GM10248 (cell line): ENCODE data around the gene CSNK1D.

ENCODE experiments used
- CTCF ChIA-PET: fragments of 300-600 bp; sonication (Branson Sonifier 250); formaldehyde crosslinking; extraction: SDS; loops from one replicate; lab custom pipeline; 2021; ENCODE audit warnings: antibody characterized with exemption; lab: Yijun Ruan, JAX
- POLR2A ChIA-PET: fragments of 350-650 bp; sonication (Branson Sonifier 250); formaldehyde crosslinking; extraction: SDS; loops from one replicate; lab custom pipeline; 2020; ENCODE audit warnings: antibody characterized with exemption; lab: Yijun Ruan, JAX
- DNase-seq: peaks from one replicate; pipeline ENCODE4 v3.0.0; 2012; ENCODE audit errors: extremely low spot score
- TF ChIP-seq, protein P1 (sequence below): IDR thresholded peaks from 2 replicates; pipeline ENCODE4 v1.5.1; 2012; ENCODE audit warnings: mild to moderate bottlenecking, low read depth; ENCODE audit errors: extremely low read depth, missing control alignments, control extremely low read depth

The CSNK1D gene

DNA sequence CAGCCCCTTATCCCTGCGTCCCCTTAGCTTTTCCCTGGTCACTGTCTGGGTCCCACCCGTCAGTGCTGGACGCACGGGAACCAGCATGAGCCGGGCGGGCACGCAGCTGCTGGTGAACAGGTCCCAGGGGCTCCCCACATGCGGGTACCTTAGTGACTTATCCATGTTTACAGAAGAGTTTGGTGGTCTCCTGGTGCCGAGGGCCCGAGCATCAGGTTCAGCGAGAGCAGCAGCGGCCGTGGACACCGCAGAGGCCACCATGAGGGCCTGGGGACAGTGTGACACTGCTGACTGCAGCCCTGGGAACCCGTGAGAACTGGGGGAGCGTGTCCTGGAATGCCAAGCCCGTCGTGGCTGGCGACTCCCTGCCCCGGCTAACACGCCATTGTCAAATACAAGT, 37.4 kb upstream of the CSNK1D start:
- no peak for DNase-seq
- ChIA-PET POLR2A (no interaction called here), CTCF (interaction anchor here (1.1 to 2.1 kb wide), 4 partner anchors 8 to 72 kb away, joined by 3 to 5 read pairs (median 3); no protein-coding TSS in a partner anchor)
- TF ChIP-seq, protein P1, sequence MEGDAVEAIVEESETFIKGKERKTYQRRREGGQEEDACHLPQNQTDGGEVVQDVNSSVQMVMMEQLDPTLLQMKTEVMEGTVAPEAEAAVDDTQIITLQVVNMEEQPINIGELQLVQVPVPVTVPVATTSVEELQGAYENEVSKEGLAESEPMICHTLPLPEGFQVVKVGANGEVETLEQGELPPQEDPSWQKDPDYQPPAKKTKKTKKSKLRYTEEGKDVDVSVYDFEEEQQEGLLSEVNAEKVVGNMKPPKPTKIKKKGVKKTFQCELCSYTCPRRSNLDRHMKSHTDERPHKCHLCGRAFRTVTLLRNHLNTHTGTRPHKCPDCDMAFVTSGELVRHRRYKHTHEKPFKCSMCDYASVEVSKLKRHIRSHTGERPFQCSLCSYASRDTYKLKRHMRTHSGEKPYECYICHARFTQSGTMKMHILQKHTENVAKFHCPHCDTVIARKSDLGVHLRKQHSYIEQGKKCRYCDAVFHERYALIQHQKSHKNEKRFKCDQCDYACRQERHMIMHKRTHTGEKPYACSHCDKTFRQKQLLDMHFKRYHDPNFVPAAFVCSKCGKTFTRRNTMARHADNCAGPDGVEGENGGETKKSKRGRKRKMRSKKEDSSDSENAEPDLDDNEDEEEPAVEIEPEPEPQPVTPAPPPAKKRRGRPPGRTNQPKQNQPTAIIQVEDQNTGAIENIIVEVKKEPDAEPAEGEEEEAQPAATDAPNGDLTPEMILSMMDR = no peak

DNA sequence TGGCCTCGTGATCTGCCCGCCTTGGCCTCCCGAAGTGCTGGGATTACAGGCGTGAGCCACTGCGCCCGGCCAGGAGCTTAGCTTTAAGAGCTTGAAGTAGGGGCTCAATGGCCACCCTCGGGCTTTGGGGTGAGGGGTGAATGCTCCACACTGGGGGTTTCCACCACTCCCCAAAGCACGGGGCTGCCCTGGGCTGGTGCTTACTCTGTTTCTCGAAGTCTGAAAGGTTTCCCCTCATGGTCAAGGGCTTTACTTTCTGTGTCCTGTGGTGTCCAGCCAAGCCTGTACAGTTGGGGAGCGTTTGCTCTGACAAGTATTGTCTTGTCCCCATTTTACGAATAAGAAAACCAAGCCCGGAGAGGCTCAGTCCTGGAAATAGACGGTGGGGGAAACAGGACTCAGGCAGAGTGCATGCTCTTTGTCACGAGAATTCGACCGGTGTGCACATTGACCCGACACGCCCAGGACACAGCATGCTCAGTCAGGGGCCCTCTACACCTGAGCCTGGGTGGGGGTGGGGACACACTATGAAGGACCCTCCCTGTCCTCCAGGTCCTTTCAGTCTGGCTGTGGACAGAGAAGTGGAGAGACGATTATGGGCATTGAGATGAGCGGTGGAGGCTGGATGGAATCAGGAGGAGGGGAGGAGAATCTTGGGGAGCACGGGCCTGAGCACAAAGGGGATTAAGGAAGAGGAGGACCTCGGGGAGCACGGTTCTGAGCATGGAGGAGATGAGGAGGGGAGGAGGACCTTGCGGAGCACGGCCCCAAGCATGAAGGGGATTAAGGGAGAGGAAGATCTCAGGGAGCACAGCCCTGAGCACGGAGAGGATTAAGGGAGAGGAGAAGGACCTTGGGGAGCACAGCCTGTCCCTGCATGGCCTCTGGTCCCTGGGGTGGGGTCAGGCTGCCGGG, 36.4 kb upstream of the CSNK1D start:
- ChIA-PET CTCF (interaction anchor here (1.1 to 2.1 kb wide), 4 partner anchors 10 to 37 kb away, joined by 3 to 5 read pairs (median 4); no protein-coding TSS in a partner anchor), POLR2A (no interaction called here)
- TF ChIP-seq, protein P1 = no peak
- no peak for DNase-seq

DNA sequence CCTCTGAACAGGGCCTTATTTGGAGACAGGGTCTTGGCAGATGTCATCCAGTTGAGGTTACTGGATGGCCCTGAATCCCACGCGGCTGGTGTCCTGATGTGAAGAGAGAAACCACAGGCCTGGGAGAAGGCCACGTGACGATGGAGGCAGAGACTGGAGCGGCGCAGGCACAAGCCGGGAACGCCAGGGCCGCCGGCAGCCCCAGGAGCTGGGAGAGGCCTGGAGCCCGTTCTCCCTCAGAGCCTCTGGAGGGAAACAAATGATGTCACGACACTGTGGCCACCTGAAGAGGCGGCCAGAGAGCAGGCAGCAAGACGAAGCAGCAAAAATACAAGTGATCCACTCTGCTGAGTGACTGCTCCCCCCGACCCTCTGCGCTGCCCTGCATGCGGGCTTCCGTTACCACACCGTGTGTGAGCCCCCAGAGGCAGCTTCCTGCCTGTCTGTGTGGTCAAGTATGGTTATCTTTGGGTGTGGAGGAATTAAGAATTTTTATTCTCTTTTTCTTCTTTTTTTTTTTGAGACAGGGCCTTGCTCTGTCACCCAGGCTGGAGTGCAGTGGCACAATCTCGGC, 32.3 kb upstream of the CSNK1D start:
- POLR2A ChIA-PET = interaction anchor here (0.7 kb wide), 1 partner anchor 593 kb away, joined by 3 read pairs; no protein-coding TSS in a partner anchor
- TF ChIP-seq, protein P1 = no peak
- CTCF ChIA-PET = interaction anchor here (1.1 to 2.4 kb wide), 4 partner anchors 8 to 32 kb away, joined by 3 to 6 read pairs (median 5); no protein-coding TSS in a partner anchor

DNA sequence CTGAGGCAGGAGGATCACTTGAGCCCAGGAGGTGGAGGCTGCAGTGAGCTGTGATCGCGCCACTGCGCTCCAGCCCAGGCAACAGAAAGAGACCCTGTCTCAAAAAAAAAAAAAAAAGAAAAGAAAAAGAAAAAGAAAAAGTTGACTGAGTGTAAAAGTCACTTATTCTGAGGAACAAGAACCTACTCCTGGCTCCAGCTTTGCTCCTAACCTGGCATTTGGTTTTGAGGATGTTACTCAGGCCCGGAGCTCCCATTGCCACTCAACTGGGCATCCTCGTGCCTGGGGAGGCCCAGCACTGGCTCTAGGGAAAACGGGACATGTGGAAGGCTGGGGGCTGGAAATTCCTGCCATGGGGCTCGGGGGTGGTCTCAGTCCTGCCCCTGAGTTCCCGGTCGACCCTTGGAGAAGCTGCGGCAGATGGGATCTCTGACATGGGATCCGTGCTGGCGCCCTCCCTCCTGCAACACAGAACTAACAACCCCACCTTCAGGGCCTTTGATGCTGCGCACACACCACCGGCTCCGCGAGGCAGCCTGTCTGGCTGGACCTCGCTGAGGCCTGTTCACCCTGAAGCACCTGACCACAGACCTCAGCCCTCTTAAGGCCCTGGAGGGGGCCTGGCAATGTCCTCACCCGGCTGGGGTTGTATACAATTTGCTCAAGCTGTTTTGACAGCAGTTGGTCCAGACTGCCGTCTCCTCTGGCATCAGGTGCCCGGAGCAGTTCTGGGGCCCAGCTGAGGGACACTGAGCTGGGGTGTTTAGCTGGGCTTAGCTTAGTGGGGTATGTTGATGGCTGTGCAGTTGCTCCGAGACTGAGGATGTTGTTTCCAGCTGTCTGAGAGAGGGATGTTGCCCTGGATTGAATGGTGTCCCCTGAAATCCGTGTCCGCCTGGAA, 31.6 kb upstream of the CSNK1D start:
- CTCF ChIA-PET = interaction anchor here (0.9 to 1.8 kb wide), 3 partner anchors 17 to 69 kb away, joined by 4 to 5 read pairs (median 5); no protein-coding TSS in a partner anchor
- POLR2A ChIA-PET = no interaction called here
- no peak for DNase-seq
- TF ChIP-seq, protein P1 = no peak

More for the DNA sequence above, 32.3 kb upstream of the CSNK1D start:
- no peak for DNase-seq

DNA sequence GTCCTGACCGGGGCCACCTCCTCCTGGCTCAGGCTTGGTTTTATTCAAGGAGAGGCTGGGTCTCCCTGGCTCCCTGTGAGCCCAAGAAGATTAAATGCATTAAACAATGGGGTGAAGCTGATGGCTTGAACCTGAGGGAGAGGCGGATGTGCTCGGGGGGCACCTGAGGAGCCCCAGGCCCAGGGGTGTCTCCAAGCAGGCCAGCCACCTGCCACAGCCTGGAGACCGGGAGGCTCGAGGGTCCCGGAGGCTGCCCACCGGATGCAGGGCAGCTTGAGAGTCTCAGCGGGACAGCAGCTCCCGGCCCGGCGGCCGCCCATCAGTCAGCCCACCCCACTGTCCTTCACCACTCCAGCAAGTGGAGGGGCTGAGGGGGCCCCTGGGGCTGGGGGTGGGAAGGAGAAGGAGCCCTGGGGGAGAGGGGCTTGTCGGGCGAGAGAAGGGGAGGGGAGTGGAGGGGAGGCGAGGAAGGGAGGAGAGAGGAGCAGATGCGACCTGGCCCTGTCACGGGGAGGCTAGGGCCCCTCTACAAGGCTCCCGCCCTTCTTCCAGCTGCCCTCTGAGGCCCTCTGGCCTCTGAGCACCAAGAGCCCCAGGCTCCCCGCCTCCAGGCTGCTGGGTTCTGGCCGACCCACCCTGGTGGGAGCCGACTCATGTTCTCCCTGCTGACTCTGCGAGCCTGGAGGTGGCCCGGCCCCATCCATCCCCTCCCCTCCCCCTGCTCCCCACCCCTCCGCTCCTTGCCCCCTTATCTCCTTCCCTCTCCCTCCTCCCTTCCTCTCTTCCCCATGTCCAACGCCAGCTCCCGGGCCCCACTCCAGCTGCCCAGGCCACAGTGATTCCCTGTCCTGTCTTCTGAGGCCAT, 30.7 kb upstream of the CSNK1D start:
- POLR2A ChIA-PET = no interaction called here
- TF ChIP-seq, protein P1 = no peak
- CTCF ChIA-PET = interaction anchor here (0.5 to 2.8 kb wide), 5 partner anchors 33 to 274 kb away, joined by 3 to 10 read pairs (median 4); no protein-coding TSS in a partner anchor
- DNase-seq = no peak
